NB4 (cell line): ENCODE measurements around the gene CYP11A1.
A peak's percentile ranks its signal among the peaks of the same experiment; 100 is the strongest.

ENCODE experiments used
- CTCF ChIP-seq: IDR thresholded peaks from one replicate; pipeline ENCODE4 v1.5.1; 2012; ENCODE audit warnings: low read depth, low read length
- POLR2A ChIP-seq: IDR thresholded peaks from 2 replicates; pipeline ENCODE4 v1.6.1; 2011; ENCODE audit warnings: mild to moderate bottlenecking; ENCODE audit not compliant: insufficient read length; ENCODE audit errors: extremely low read depth

- TF ChIP-seq CTCF, result peak; percentile 95
- no peak for TF ChIP-seq POLR2A
Measured at GRCh38 chr15:74382004-74382816, 14.8 kb upstream of the CYP11A1 start.
